HG03139 (cell line): ENCODE data around the gene SLC6A2.
"Not testable (repeated sequence)": the region's sequence is repeated elsewhere in the genome, so short reads cannot be mapped to it uniquely, and the experiment has no call there.

Experiments
- ATAC-seq: cut with Tn5 transposase; IDR thresholded peaks from one replicate; pipeline ENCODE4 v1.9.1; 2021; ENCODE audit not compliant: unreplicated experiment

The SLC6A2 gene

GRCh38 chr16:55709801-55710200 is 54.0 kb downstream of the SLC6A2 start:
- no peak for ATAC-seq

GRCh38 chr16:55710466-55710865 is 54.7 kb downstream of the SLC6A2 start:
- ATAC-seq = no peak

GRCh38 chr16:55711959-55712876 is 56.4 kb downstream of the SLC6A2 start:
- no peak for ATAC-seq

- ATAC-seq = no peak
Observed at GRCh38 chr16:55713103-55713502, 57.3 kb downstream of the SLC6A2 start.

- no peak for ATAC-seq
Observed at GRCh38 chr16:55717326-55717725, 61.5 kb downstream of the SLC6A2 start.

- no peak for ATAC-seq
Observed at GRCh38 chr16:55725055-55725777, 69.4 kb downstream of the SLC6A2 start.

GRCh38 chr16:55728797-55729196 is 73.0 kb downstream of the SLC6A2 start:
- ATAC-seq = no peak

- ATAC-seq = no peak
Observed at GRCh38 chr16:55730115-55730514, 74.3 kb downstream of the SLC6A2 start.

- no peak for ATAC-seq
Observed at GRCh38 chr16:55732496-55732895, 76.7 kb downstream of the SLC6A2 start.

GRCh38 chr16:55734665-55735064 is 78.9 kb downstream of the SLC6A2 start:
- no peak for ATAC-seq

GRCh38 chr16:55735120-55735781 is 79.5 kb downstream of the SLC6A2 start:
- ATAC-seq = no peak

GRCh38 chr16:55736671-55737070 is 80.9 kb downstream of the SLC6A2 start:
- no peak for ATAC-seq

GRCh38 chr16:55737318-55737717 is 81.5 kb downstream of the SLC6A2 start:
- no peak for ATAC-seq

- no peak for ATAC-seq
Observed at GRCh38 chr16:55737966-55738365, 82.2 kb downstream of the SLC6A2 start.

GRCh38 chr16:55746081-55746480 is 90.3 kb downstream of the SLC6A2 start:
- no peak for ATAC-seq

GRCh38 chr16:55747785-55748184 is 92.0 kb downstream of the SLC6A2 start:
- no peak for ATAC-seq

GRCh38 chr16:55752465-55753144 is 96.8 kb downstream of the SLC6A2 start:
- not testable (repeated sequence) for ATAC-seq

- not testable (repeated sequence) for ATAC-seq
Observed at GRCh38 chr16:55753145-55753631, 97.4 kb downstream of the SLC6A2 start.
